ENCODE data around the gene GLO1. TPM values are rescaled to one million over a fixed set of nuclear protein-coding genes. Genes with fewer than 3 reads are reported as not detected.

GLO1 gene
- total and polyA plus RNA-seq, 2 donors (not counting 3 experiments of a cell fraction or from before 2014, with no cell fraction given) = 70.3 to 120 TPM

GRCh38 chr6:38695227-38695900 lies 7.6 kb downstream of the GLO1 start:
- Histone ChIP-seq H2AFZ (ENCODE audit: low read depth, low read length) (no peak overlapping the region), H3K4me3 (replicated peaks in 1 of 3; ENCODE audit: insufficient read depth in 1 of 3, low read depth in 1 of 3, low read length in 3 of 3) (no peak overlapping the region), H3K79me2 (ENCODE audit: control insufficient read depth, insufficient read depth, low read length) (peaks cover 76% of the 10 kb centered on the region), H3K4me1 (ENCODE audit: control insufficient read depth, extremely low read depth, insufficient read depth, low read length) (peaks cover 2% of the 10 kb centered on the region), H3K9ac (replicated peaks; ENCODE audit: extremely low read depth, insufficient read depth, low read length) (no peak overlapping the region), H3K27ac (ENCODE audit: insufficient read depth, low read depth, low read length) (no peak overlapping the region), H4K20me1 (replicated peaks; ENCODE audit: control insufficient read depth, extremely low read depth, insufficient read depth, low read length) (peaks cover 3% of the 10 kb centered on the region), H3K9me1 (replicated peaks; ENCODE audit: control insufficient read depth, extremely low read depth, insufficient read depth, low read length) (no peaks in the 10 kb centered on the region), H3K4me2 (ENCODE audit: insufficient read depth, low read length) (no peak overlapping the region), H3K9me3 (replicated peaks; ENCODE audit: control insufficient read depth, insufficient read depth, low read length) (no peaks in the 10 kb centered on the region), H3K27me3 (ENCODE audit: control insufficient read depth in 2 of 2, insufficient read depth in 2 of 2, low read length in 2 of 2) (no peaks in the 10 kb centered on the region), H3K36me3 (ENCODE audit: control insufficient read depth in 2 of 2, extremely low read depth in 1 of 2, insufficient read depth in 2 of 2, low read length in 2 of 2) (peaks cover 0 to 2% of the 10 kb centered on the region in 2 experiments)
- TF ChIP-seq MAX (IDR thresholded peaks at IDR 0.05; ENCODE audit: insufficient read depth, insufficient read length) = no peak
- TF ChIP-seq MYC (IDR thresholded peaks at IDR 0.05; ENCODE audit: low read depth, low read length) = no peak
- no peak for TF ChIP-seq GATA2 (IDR thresholded peaks at IDR 0.05; ENCODE audit: insufficient read depth, insufficient read length, low read depth, low read length)
- TF ChIP-seq FOS (IDR thresholded peaks at IDR 0.05; ENCODE audit: borderline replicate concordance, insufficient read depth, low read length) = no peak
- TF ChIP-seq, protein P1, sequence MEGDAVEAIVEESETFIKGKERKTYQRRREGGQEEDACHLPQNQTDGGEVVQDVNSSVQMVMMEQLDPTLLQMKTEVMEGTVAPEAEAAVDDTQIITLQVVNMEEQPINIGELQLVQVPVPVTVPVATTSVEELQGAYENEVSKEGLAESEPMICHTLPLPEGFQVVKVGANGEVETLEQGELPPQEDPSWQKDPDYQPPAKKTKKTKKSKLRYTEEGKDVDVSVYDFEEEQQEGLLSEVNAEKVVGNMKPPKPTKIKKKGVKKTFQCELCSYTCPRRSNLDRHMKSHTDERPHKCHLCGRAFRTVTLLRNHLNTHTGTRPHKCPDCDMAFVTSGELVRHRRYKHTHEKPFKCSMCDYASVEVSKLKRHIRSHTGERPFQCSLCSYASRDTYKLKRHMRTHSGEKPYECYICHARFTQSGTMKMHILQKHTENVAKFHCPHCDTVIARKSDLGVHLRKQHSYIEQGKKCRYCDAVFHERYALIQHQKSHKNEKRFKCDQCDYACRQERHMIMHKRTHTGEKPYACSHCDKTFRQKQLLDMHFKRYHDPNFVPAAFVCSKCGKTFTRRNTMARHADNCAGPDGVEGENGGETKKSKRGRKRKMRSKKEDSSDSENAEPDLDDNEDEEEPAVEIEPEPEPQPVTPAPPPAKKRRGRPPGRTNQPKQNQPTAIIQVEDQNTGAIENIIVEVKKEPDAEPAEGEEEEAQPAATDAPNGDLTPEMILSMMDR (IDR thresholded peaks at IDR 0.05; ENCODE audit: extremely low read depth in 1 of 2, insufficient read depth in 1 of 2, low read depth in 1 of 2, low read length in 2 of 2) = no peak
- TF ChIP-seq JUN (IDR thresholded peaks at IDR 0.05; ENCODE audit: borderline replicate concordance, insufficient read depth, insufficient read length, low read depth) = no peak
- no peak for TF ChIP-seq POLR2A (IDR thresholded peaks at IDR 0.05; ENCODE audit: low read depth, low read length)
- TF ChIP-seq EZH2 (IDR thresholded peaks at IDR 0.05; ENCODE audit: borderline replicate concordance, low read depth, low read length, severe bottlenecking) = no peak
- no peak for TF ChIP-seq POLR2AphosphoS5 (IDR thresholded peaks at IDR 0.05; ENCODE audit: insufficient read depth, low read depth, low read length)
- DNase-seq (ENCODE audit: low read depth, low spot score) (no peak), FAIRE-seq (no peak)
- no TSS peak for BruUV-seq (replicated peaks)
- dilution Hi-C loops (cut with MboI; ENCODE audit: extremely low pct_ligation_motif_present, low sequenced_read_pairs) (no loop called here), intact Hi-C loops (cut with micrococcal nuclease) (no loop called here)
- ChIA-PET POLR2A (no interaction called here), CTCF (no interaction called here)
